Activated CD4-positive, alpha-beta memory T cell treated with anti-CD3 and anti-CD28 coated beads for 36 hours (primary cell): ENCODE data around the gene PSG1. TPM values are rescaled to one million over a fixed set of nuclear protein-coding genes. Genes with fewer than 3 reads are reported as not detected.
"Not testable (repeated sequence)": the region's sequence is repeated elsewhere in the genome, so short reads cannot be mapped to it uniquely, and the experiment has no call there.

ENCODE experiments used
- CTCF ChIA-PET: fragments of 350-600 bp; sonication (Branson Sonifier 250); formaldehyde crosslinking; loops from one replicate; lab custom pipeline; 2021; ENCODE audit warnings: antibody characterized with exemption, inconsistent platforms; lab: Charles Lee
- POLR2A ChIA-PET: fragments of 350-600 bp; sonication (Branson Sonifier 250); formaldehyde crosslinking; loops from one replicate; lab custom pipeline; 2021; ENCODE audit warnings: antibody characterized with exemption; lab: Charles Lee
- DNase-seq: peaks from one replicate; pipeline ENCODE4 v3.0.0-alpha.2; 2020
- H3K27ac Mint-ChIP-seq: one replicate; pipeline ENCODE4 v1.8.0; 2021; ENCODE audit warnings: mixed read lengths
- H3K27me3 Mint-ChIP-seq: one replicate; pipeline ENCODE4 v1.8.0; 2021; ENCODE audit warnings: mixed read lengths
- H3K36me3 Mint-ChIP-seq: one replicate; pipeline ENCODE4 v1.8.0; 2021; ENCODE audit warnings: mixed read lengths
- H3K4me1 Mint-ChIP-seq: one replicate; pipeline ENCODE4 v1.8.0; 2021; ENCODE audit warnings: low read depth, mixed read lengths
- H3K4me3 Mint-ChIP-seq: one replicate; pipeline ENCODE4 v1.8.0; 2021; ENCODE audit warnings: mild to moderate bottlenecking, mixed read lengths
- H3K9me3 Mint-ChIP-seq: one replicate; pipeline ENCODE4 v1.8.0; 2021; ENCODE audit warnings: mixed read lengths
- intact Hi-C: fragments of 100-400 bp; cut with micrococcal nuclease; formaldehyde crosslinking; loops from one replicate; pipeline ENCODE4 v1.15.1; 2023
- total RNA-seq, 2 experiments: library from RNA; stranded (reverse); gene quantifications; one replicate each; pipeline ENCODE4 v1.2.3, GENCODE V29; 2021

PSG1 gene
- total RNA-seq, 2 experiments from 2014 or later, result not detected

DNA sequence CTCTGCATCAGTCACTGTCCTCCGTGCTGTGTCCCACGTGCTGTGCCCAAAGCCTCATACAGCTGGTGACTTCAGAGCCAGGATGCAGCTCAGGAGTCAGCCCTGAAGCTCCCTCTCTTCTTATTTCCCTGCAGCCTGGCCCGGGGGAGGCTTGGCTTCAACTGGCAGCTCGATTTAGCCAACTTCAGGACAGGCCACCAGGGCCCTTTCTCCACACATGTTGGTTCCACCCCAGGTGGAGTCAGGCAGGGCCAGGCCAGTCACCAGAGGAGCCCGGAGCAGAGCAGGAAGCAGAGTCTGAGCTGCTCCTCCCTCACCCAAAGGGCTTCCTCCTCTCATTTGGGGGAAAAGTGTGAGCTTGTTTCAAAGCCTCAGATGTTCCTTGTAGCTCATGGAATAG, 26.6 kb upstream of the PSG1 start:
- H3K27me3 Mint-ChIP-seq, result peaks cover 15% of the 10 kb centered on the region
- intact Hi-C loops, DNase-seq, H3K36me3 Mint-ChIP-seq, H3K27ac Mint-ChIP-seq, H3K9me3 Mint-ChIP-seq, CTCF ChIA-PET, POLR2A ChIA-PET, H3K4me3 Mint-ChIP-seq, H3K4me1 Mint-ChIP-seq: not testable (repeated sequence)

DNA sequence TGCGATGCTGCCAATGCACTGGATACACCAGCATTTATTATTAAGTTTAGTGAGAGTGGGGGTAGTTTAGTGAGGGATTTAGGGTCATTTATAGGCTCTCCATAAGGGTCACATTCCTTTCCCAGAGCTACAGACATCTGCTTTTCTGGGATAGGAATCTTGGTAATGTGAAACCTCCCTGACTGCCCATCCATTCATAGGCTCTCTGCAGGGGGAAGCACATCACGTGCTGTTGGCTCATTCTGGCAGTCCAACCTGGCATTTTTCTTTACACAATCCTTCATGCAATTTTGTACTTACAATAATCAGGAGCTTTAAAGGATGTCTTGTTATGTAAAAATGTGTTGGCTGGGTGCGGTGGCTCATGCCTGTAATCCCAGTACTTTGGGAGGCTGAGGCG, 21.0 kb upstream of the PSG1 start:
- intact Hi-C loops, H3K27ac Mint-ChIP-seq, H3K9me3 Mint-ChIP-seq, POLR2A ChIA-PET, H3K4me1 Mint-ChIP-seq, H3K4me3 Mint-ChIP-seq, DNase-seq, H3K36me3 Mint-ChIP-seq: not testable (repeated sequence)
- peaks cover 23% of the 10 kb centered on the region for H3K27me3 Mint-ChIP-seq
- CTCF ChIA-PET, result interaction anchor here (1.7 kb wide), 1 partner anchor 16 kb away, joined by 6 read pairs; no protein-coding TSS in a partner anchor

DNA sequence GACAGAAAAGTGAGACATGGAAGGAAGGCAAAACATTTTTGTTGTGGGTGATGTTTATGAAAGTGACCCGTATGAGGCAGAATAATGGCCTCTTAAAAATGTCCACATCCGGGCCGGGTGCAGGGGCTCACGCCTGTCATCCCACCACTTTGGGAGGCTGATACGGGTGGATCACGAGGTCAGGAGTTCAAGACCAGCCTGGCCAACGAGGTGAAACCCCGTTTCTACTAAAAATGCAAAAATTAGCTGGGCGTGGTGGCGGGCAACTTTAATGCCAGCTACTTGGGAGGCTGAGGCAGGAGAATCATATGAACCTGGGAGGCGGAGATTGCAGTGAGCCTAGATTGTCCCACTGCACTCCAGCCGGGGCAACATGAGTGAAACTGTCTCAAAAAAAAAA, 20.2 kb upstream of the PSG1 start:
- intact Hi-C loops, H3K27ac Mint-ChIP-seq, DNase-seq, H3K4me3 Mint-ChIP-seq, H3K36me3 Mint-ChIP-seq, POLR2A ChIA-PET, H3K9me3 Mint-ChIP-seq, H3K4me1 Mint-ChIP-seq: not testable (repeated sequence)
- peaks cover 22% of the 10 kb centered on the region for H3K27me3 Mint-ChIP-seq
- CTCF ChIA-PET, result interaction anchor here (1.7 kb wide), 1 partner anchor 15 kb away, joined by 6 read pairs; no protein-coding TSS in a partner anchor

DNA sequence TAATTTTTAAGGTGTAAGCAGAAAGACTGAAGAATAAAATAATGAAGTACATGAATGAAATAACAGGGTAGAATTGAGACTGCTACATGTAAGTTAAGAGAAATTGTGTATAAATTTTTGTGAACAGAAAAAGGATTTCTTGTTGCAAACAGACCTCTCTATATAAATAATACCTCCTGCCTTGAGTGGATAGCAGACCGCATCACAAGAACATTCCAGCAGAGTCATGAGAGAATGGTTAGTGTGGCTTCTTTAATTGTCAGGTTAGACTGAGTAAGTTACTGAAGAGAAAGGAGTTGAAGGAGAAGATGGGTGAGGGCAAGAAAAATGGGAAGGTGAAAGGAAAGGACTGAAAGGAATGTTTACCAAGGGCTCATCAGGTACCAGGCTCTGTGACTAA, 19.6 kb upstream of the PSG1 start:
- H3K36me3 Mint-ChIP-seq, DNase-seq, CTCF ChIA-PET: not testable (repeated sequence)

DNA sequence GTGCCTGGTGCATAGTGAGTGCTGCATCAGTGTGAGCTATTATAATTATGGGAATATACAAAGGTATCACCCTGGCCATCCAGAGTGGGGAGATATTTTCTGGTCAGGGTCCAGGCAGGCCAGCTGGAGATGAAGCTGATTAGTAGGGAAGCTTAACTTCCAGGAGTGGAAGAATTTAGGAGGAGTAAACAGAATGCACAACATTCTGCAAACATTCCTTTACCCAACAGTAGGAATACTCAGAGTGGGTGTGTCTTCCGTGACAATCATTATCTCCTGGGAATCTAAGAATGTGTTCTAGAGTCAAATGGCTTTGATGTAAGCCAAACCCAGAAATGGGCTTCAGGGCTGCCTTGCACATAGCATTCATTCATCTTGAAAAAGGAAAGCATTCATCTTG, 19.1 kb upstream of the PSG1 start:
- H3K36me3 Mint-ChIP-seq, H3K4me1 Mint-ChIP-seq, H3K9me3 Mint-ChIP-seq, POLR2A ChIA-PET, intact Hi-C loops, CTCF ChIA-PET, H3K4me3 Mint-ChIP-seq, H3K27ac Mint-ChIP-seq, DNase-seq: not testable (repeated sequence)
- H3K27me3 Mint-ChIP-seq, result peaks cover 22% of the 10 kb centered on the region

More for the DNA sequence above, 19.6 kb upstream of the PSG1 start:
- H3K9me3 Mint-ChIP-seq, H3K4me1 Mint-ChIP-seq, H3K4me3 Mint-ChIP-seq, intact Hi-C loops, POLR2A ChIA-PET, H3K27ac Mint-ChIP-seq: not testable (repeated sequence)
- peaks cover 22% of the 10 kb centered on the region for H3K27me3 Mint-ChIP-seq

DNA sequence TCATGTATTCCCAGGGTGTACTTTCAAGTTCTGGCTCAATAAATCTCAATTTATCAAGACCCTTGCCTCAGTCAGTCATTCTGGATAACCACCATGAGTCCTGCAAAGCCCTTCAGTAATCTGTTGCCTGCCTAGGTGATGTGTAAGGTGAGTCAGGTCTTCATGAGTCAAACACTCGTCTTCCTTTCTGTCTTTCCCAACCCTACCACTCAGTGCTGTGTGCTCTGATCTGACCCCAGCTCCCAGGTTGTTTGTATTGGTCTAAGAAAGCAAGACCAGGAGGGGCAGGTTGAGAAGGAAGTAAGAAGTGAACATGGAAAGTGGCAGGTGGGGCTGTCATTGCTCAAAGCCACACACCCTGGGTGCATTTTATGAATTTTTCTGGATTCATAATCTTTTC, 18.2 kb upstream of the PSG1 start:
- H3K4me3 Mint-ChIP-seq, H3K36me3 Mint-ChIP-seq, H3K4me1 Mint-ChIP-seq, CTCF ChIA-PET, H3K27ac Mint-ChIP-seq, DNase-seq, POLR2A ChIA-PET, intact Hi-C loops: not testable (repeated sequence)
- peaks cover 11% of the 10 kb centered on the region for H3K9me3 Mint-ChIP-seq
- H3K27me3 Mint-ChIP-seq, result peaks cover 17% of the 10 kb centered on the region

DNA sequence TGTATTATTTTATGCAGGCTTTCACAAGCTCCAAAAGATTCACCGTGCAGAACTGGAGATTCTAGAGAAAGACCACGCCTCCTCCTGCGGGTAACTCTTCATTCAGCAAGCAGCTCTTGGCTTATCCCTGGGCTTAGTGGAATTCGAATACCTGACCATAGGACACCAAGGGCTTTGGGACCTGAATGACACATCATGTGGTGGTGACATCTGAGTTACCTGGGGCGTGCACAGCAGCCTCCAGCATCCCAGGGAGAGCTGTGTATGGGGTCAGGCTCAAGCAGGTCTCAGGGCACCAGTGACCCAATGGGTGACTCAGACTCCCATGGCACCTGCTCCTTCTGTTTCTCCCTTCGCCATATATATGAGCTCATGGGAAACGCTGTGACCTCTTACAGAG, 10.9 kb upstream of the PSG1 start:
- H3K4me3 Mint-ChIP-seq, H3K4me1 Mint-ChIP-seq, CTCF ChIA-PET, H3K27ac Mint-ChIP-seq, H3K27me3 Mint-ChIP-seq, intact Hi-C loops, H3K36me3 Mint-ChIP-seq, POLR2A ChIA-PET, DNase-seq: not testable (repeated sequence)
- peaks cover 18% of the 10 kb centered on the region for H3K9me3 Mint-ChIP-seq

DNA sequence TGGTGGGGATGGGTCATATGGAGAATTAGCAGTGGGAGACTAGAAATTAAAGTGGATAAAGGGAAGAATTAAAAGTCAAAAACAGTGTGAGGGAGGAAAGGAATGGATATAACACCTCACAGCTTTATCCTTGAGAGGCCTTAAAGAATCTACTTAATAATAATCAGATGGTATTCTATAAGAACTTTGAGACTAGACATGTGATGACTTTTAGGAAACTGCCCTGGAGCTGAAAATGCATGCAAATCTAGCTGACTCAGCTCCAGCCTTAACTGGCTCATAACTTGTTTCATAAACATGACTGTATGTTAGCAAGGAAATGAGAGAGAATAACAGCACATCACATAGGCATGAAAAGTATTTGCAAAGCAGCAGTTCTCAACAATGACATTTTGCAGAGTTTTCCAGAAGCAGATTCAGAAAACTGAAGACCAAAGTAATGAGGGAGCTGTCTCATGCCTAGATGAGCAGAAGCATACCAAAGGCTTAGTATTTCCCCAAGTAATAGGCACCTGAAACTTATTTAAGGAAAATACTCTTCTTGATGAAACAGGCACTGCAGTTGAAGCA, 8.4 kb upstream of the PSG1 start:
- H3K36me3 Mint-ChIP-seq, DNase-seq, H3K27ac Mint-ChIP-seq, intact Hi-C loops, POLR2A ChIA-PET, H3K4me3 Mint-ChIP-seq, CTCF ChIA-PET, H3K4me1 Mint-ChIP-seq: not testable (repeated sequence)
- H3K27me3 Mint-ChIP-seq, result peaks cover 17% of the 10 kb centered on the region
- H3K9me3 Mint-ChIP-seq, result peaks cover 14% of the 10 kb centered on the region

DNA sequence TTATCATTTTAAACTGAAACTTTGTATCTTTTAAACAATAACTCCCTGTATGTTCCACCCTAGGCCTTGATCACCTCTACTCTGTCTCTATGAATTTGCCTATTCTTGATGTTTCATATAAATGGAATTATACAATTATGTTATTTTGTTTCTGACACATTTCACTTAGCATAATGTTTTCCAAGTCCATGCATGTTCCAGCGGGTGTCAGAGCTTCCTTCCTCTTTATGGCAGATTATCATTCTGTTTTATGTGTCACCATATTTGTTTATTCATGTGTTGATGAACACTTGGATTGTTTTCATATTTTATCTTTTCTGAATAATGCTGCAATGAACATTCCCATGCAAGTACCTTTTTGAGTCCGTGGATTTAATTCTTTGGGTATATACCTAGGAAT, 3.2 kb upstream of the PSG1 start:
- H3K27ac Mint-ChIP-seq, H3K9me3 Mint-ChIP-seq, H3K36me3 Mint-ChIP-seq, intact Hi-C loops, POLR2A ChIA-PET, H3K4me3 Mint-ChIP-seq, H3K4me1 Mint-ChIP-seq, DNase-seq: not testable (repeated sequence)
- peaks cover 24% of the 10 kb centered on the region for H3K27me3 Mint-ChIP-seq
- CTCF ChIA-PET, result interaction anchor here (1.5 kb wide), 1 partner anchor 9 kb away, joined by 6 read pairs; no protein-coding TSS in a partner anchor

DNA sequence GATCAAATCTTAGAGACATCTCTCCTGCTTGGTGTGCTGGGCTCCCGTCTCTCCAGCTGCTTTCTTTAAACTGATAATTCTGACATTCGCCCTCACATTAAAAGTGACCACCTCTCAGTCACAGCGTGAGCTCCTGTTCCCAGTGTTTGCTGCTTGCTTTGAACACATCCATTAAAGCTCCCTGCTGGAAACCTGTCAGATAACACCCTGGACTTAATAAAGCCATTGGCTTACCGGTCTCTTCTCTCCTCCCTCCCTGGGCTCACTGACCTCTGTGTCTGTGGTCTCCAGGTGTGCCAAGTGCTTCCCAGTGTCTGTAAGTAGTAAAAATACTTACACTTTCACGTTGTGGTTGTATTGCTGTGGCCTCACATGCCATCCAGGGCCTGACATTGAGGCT, 2.5 kb upstream of the PSG1 start:
- H3K9me3 Mint-ChIP-seq, H3K4me3 Mint-ChIP-seq, H3K27ac Mint-ChIP-seq, intact Hi-C loops, POLR2A ChIA-PET, DNase-seq, H3K36me3 Mint-ChIP-seq, CTCF ChIA-PET, H3K4me1 Mint-ChIP-seq: not testable (repeated sequence)
- peaks cover 21% of the 10 kb centered on the region for H3K27me3 Mint-ChIP-seq

DNA sequence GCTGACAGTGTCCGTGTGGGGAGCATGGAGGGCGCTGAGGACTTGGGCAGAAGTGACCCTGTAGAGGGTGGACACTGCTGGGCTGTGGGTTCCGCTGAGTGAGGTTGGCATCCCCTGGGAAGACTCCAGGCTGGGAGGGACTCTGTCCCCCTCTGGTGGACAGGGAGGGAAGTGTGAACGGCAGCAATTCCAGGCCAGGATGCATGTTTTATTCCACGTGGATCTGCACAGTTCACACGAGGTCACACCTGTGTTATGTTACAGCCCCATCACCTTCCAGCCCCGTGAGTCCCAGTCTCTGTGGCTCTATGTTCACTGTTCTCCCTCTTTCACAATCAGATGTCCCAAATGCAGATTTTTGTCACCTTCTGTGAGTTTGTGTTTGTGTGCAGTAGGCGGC, 1.8 kb upstream of the PSG1 start:
- CTCF ChIA-PET, result interaction anchor here (1.0 kb wide), 1 partner anchor 25 kb away, joined by 5 read pairs; no protein-coding TSS in a partner anchor
- H3K27ac Mint-ChIP-seq, DNase-seq, H3K9me3 Mint-ChIP-seq, POLR2A ChIA-PET, H3K4me3 Mint-ChIP-seq, H3K4me1 Mint-ChIP-seq, intact Hi-C loops, H3K36me3 Mint-ChIP-seq: not testable (repeated sequence)
- H3K27me3 Mint-ChIP-seq, result peaks cover 21% of the 10 kb centered on the region

DNA sequence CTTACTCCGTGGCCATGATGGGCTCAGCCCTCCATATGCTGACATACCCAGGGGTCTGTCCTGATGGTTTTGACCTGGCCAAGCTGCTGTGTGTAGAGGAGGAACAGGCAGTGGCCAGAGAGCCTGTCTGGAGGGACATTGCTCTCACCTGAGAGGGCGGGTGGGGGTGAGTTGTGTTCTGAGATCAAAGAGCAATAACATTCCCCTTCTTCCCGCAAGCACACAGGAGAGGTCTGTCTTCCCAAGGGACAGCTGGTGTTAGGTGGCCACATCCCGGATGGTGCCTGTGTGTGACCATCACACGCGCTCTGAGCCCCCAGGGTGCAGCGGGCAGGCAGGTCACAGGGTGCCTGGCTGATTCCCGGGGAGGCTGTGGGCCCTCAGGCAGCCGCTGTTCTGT, 1.1 kb upstream of the PSG1 start:
- POLR2A ChIA-PET, intact Hi-C loops, DNase-seq, H3K27ac Mint-ChIP-seq, H3K4me1 Mint-ChIP-seq, H3K36me3 Mint-ChIP-seq, H3K4me3 Mint-ChIP-seq, H3K9me3 Mint-ChIP-seq: not testable (repeated sequence)
- H3K27me3 Mint-ChIP-seq, result peaks cover 21% of the 10 kb centered on the region
- CTCF ChIA-PET, result interaction anchor here (1.0 kb wide), 1 partner anchor 24 kb away, joined by 5 read pairs; no protein-coding TSS in a partner anchor

DNA sequence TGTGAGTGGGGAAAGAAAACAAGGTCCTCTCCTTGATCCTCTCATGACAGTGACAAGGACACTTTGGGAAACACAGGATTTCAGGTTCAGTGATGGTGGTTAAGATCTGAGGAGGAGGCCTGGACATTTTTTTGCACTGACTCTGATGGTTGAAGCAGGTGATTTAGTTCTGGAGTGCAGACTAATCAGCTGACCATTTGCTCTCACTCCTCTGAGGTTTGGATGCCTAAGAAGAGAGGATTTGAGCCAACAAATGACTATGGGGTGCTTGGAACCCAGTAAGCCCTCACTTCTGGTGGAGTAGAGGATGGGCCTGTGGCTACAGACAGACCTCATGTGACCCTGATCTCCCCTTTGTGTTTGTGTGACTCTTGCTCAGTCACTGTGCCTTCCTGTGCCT, 2.9 kb downstream of the PSG1 start:
- H3K27ac Mint-ChIP-seq, H3K36me3 Mint-ChIP-seq, H3K9me3 Mint-ChIP-seq, H3K4me3 Mint-ChIP-seq, POLR2A ChIA-PET, H3K4me1 Mint-ChIP-seq, intact Hi-C loops, H3K27me3 Mint-ChIP-seq, DNase-seq, CTCF ChIA-PET: not testable (repeated sequence)
